ENCODE measurements around the gene DYNLT4.
A peak's percentile ranks its signal among the peaks of the same experiment; 100 is the strongest.

DYNLT4 gene

DNA sequence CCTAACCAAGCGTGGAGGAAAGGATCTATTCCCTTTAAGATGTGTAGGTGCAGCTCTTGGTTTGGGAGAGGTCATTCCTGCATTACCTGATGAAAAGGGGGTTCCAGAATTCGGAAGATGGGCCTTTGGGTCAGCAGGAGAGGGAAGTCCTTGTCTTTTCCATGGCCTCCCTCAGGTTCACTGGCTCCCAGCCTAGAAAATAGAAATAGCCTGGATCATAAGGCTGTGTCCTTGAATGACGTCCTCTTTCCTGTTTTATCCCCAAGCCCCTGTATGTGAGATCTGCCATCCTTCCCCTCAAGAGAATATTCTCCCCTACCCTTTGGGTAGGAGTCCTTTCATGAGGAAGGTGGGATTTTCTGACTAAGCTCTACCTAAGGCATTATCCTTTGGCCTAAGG lies 46.3 kb downstream of the DYNLT4 start:
- no peaks in the 10 kb centered on the region for H3K9me2 ChIP-seq (replicated peaks; ENCODE audit: control insufficient read depth, low read length)
- peaks cover 91% of the 10 kb centered on the region for H3K36me3 ChIP-seq (ENCODE audit: control insufficient read depth, low read length)
- no peaks in the 10 kb centered on the region for H3K27me3 ChIP-seq (ENCODE audit: control insufficient read depth, low read length)
- H3K4me3 ChIP-seq (ENCODE audit: low read length) = no peak overlapping the region
- no peaks in the 10 kb centered on the region for H3K9me3 ChIP-seq (ENCODE audit: control insufficient read depth, insufficient read depth, low read length)
- TF ChIP-seq EZH2phosphoT487 (IDR thresholded peaks at IDR 0.05; ENCODE audit: borderline replicate concordance, low read length) (no peak), CTCF (IDR thresholded peaks at IDR 0.05; ENCODE audit: low read depth, low read length, poor library complexity, severe bottlenecking) (no peak)
- no peaks in the 10 kb centered on the region for H4K20me1 ChIP-seq (ENCODE audit: control insufficient read depth, insufficient read depth, low read depth, low read length)
- no peak overlapping the region for H3K4me2 ChIP-seq (ENCODE audit: low read length)
- no peaks in the 10 kb centered on the region; the same call in 1 of the 2 replicates for H3F3A ChIP-seq (ENCODE audit: control insufficient read depth, insufficient read depth)
- peaks cover 23% of the 10 kb centered on the region for H3K4me1 ChIP-seq (ENCODE audit: control insufficient read depth, low read length)
- no peak overlapping the region for H3K27ac ChIP-seq (ENCODE audit: low read depth, low read length)
- H3K79me2 ChIP-seq (ENCODE audit: control insufficient read depth, low read length) = peaks cover 8% of the 10 kb centered on the region

- Histone ChIP-seq H3K79me2 (ENCODE audit: control insufficient read depth, low read length) (peaks cover 8% of the 10 kb centered on the region), H3K4me3 (ENCODE audit: low read length) (no peak overlapping the region), H3K27me3 (ENCODE audit: control insufficient read depth, low read length) (no peaks in the 10 kb centered on the region), H4K20me1 (ENCODE audit: control insufficient read depth, insufficient read depth, low read depth, low read length) (no peaks in the 10 kb centered on the region), H3K4me1 (ENCODE audit: control insufficient read depth, low read length) (peaks cover 40% of the 10 kb centered on the region), H3K9me3 (ENCODE audit: control insufficient read depth, insufficient read depth, low read length) (no peaks in the 10 kb centered on the region), H3K36me3 (ENCODE audit: control insufficient read depth, low read length) (peaks cover 97% of the 10 kb centered on the region), H3K9me2 (replicated peaks; ENCODE audit: control insufficient read depth, low read length) (no peaks in the 10 kb centered on the region), H3F3A (ENCODE audit: control insufficient read depth, insufficient read depth) (no peaks in the 10 kb centered on the region; the same call in 1 of the 2 replicates), H3K27ac (ENCODE audit: low read depth, low read length) (no peak overlapping the region), H3K4me2 (ENCODE audit: low read length) (no peak overlapping the region)
- no peak for TF ChIP-seq CTCF (IDR thresholded peaks at IDR 0.05; ENCODE audit: low read depth, low read length, poor library complexity, severe bottlenecking)
- no peak for TF ChIP-seq EZH2phosphoT487 (IDR thresholded peaks at IDR 0.05; ENCODE audit: borderline replicate concordance, low read length)
Measured at GRCh38 chr1:44759077-44759476, 48.1 kb downstream of the DYNLT4 start.

DNA sequence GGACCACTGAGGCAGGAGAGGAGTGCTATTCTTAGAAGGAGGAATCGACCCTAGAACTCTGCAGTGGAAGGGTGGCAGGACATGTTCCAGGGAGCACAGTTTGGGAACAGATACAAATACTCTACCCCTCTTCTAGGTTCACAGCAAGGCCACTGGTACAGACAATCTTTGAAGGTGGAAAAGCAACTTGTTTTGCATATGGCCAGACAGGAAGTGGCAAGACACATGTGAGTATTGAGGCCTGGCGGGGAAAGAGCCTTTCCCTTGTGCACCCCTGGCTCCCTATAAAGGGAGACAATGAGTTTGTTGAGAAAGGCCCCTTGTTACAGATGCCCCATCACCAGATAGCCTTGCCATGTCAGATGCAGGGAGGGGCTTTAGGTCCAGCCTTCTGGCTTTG lies 49.7 kb downstream of the DYNLT4 start:
- no peaks in the 10 kb centered on the region for H3K9me2 ChIP-seq (replicated peaks; ENCODE audit: control insufficient read depth, low read length)
- no peaks in the 10 kb centered on the region; the same call in 1 of the 2 replicates for H3F3A ChIP-seq (ENCODE audit: control insufficient read depth, insufficient read depth)
- H3K79me2 ChIP-seq (ENCODE audit: control insufficient read depth, low read length) = peaks cover 10% of the 10 kb centered on the region
- no peaks in the 10 kb centered on the region for H3K27me3 ChIP-seq (ENCODE audit: control insufficient read depth, low read length)
- H3K9me3 ChIP-seq (ENCODE audit: control insufficient read depth, insufficient read depth, low read length) = no peaks in the 10 kb centered on the region
- H3K4me2 ChIP-seq (ENCODE audit: low read length) = peak overlapping the region; percentile 55
- peak overlapping the region; percentile 44 for H3K4me3 ChIP-seq (ENCODE audit: low read length)
- no peaks in the 10 kb centered on the region for H4K20me1 ChIP-seq (ENCODE audit: control insufficient read depth, insufficient read depth, low read depth, low read length)
- H3K36me3 ChIP-seq (ENCODE audit: control insufficient read depth, low read length) = peaks cover 97% of the 10 kb centered on the region
- TF ChIP-seq EZH2phosphoT487 (IDR thresholded peaks at IDR 0.05; ENCODE audit: borderline replicate concordance, low read length) = no peak
- TF ChIP-seq CTCF (IDR thresholded peaks at IDR 0.05; ENCODE audit: low read depth, low read length, poor library complexity, severe bottlenecking) = no peak
- H3K27ac ChIP-seq (ENCODE audit: low read depth, low read length) = peak overlapping the region; percentile 59
- H3K4me1 ChIP-seq (ENCODE audit: control insufficient read depth, low read length) = peaks cover 51% of the 10 kb centered on the region

Measured in DOHH2 (cell line).